ES-I3 (cell line): ENCODE results near the gene MRPL34.

ENCODE experiments used
- H3K36me3 ChIP-seq: 2 replicates; pipeline ENCODE4 v1.6.1; 2013; ENCODE audit warnings: mild to moderate bottlenecking, low read length, control low read depth, moderate library complexity; ENCODE audit not compliant: insufficient read depth
- H3K4me1 ChIP-seq: 2 replicates; pipeline ENCODE4 v1.6.1; 2013; ENCODE audit warnings: mild to moderate bottlenecking, control low read depth, low read length; ENCODE audit not compliant: insufficient read depth
- H3K9ac ChIP-seq: 2 replicates; pipeline ENCODE4 v1.6.1; 2013; ENCODE audit warnings: low read depth, mild to moderate bottlenecking, low read length, moderate library complexity
- H3K9me3 ChIP-seq: 2 replicates; pipeline ENCODE4 v1.6.1; 2013; ENCODE audit warnings: mild to moderate bottlenecking, low read length, moderate library complexity; ENCODE audit not compliant: control insufficient read depth, insufficient read depth

MRPL34 gene

GRCh38 chr19:17275441-17276175 lies 30.1 kb upstream of the MRPL34 start:
- no peaks in the 10 kb centered on the region for H3K9me3 ChIP-seq
- H3K4me1 ChIP-seq: no peaks in the 10 kb centered on the region
- peaks cover 28% of the 10 kb centered on the region for H3K36me3 ChIP-seq
- H3K9ac ChIP-seq: no peak overlapping the region

GRCh38 chr19:17279436-17279835 lies 26.2 kb upstream of the MRPL34 start:
- Histone ChIP-seq H3K4me1 (no peaks in the 10 kb centered on the region), H3K9ac (no peak overlapping the region), H3K36me3 (peaks cover 12% of the 10 kb centered on the region), H3K9me3 (no peaks in the 10 kb centered on the region)

GRCh38 chr19:17281391-17282304 lies 24.0 kb upstream of the MRPL34 start, which contains the start of gene ANKLE1:
TSS of gene ANKLE1 (plus strand) at chr19:17281901. CDS start at chr19:17281921, 20 bp downstream.
- Histone ChIP-seq H3K36me3 (peaks cover 9% of the 10 kb centered on the region), H3K9me3 (no peaks in the 10 kb centered on the region), H3K4me1 (no peaks in the 10 kb centered on the region), H3K9ac (peak within 1 kb of the TSS; percentile 49; the same call in 1 of the 2 replicates)

GRCh38 chr19:17282488-17283125 lies 23.1 kb upstream of the MRPL34 start:
- Histone ChIP-seq H3K9ac (peak overlapping the region; percentile 49; the same call in 1 of the 2 replicates), H3K36me3 (peaks cover under 1% of the 10 kb centered on the region; the same call in 1 of the 2 replicates), H3K9me3 (no peaks in the 10 kb centered on the region), H3K4me1 (no peaks in the 10 kb centered on the region)

GRCh38 chr19:17283504-17283996 lies 22.1 kb upstream of the MRPL34 start:
- Histone ChIP-seq H3K4me1 (no peaks in the 10 kb centered on the region), H3K36me3 (no peaks in the 10 kb centered on the region; the same call in 1 of the 2 replicates), H3K9me3 (no peaks in the 10 kb centered on the region), H3K9ac (no peak overlapping the region)

- Histone ChIP-seq H3K36me3 (no peaks in the 10 kb centered on the region; the same call in 1 of the 2 replicates), H3K9ac (no peak overlapping the region), H3K4me1 (no peaks in the 10 kb centered on the region), H3K9me3 (no peaks in the 10 kb centered on the region)
Observed at GRCh38 chr19:17285415-17286135, 20.1 kb upstream of the MRPL34 start.

- Histone ChIP-seq H3K9me3 (no peaks in the 10 kb centered on the region), H3K9ac (no peak overlapping the region), H3K4me1 (no peaks in the 10 kb centered on the region), H3K36me3 (no peaks in the 10 kb centered on the region; the same call in 1 of the 2 replicates)
Observed at GRCh38 chr19:17286263-17286662, 19.4 kb upstream of the MRPL34 start.

- Histone ChIP-seq H3K4me1 (no peaks in the 10 kb centered on the region), H3K9me3 (no peaks in the 10 kb centered on the region), H3K9ac (no peak overlapping the region), H3K36me3 (no peaks in the 10 kb centered on the region; the same call in 1 of the 2 replicates)
Observed at GRCh38 chr19:17286752-17287151, 18.9 kb upstream of the MRPL34 start.

GRCh38 chr19:17289489-17289888 lies 16.2 kb upstream of the MRPL34 start:
- H3K9me3 ChIP-seq: no peaks in the 10 kb centered on the region
- no peak overlapping the region; the same call in 1 of the 2 replicates for H3K9ac ChIP-seq
- no peaks in the 10 kb centered on the region; the same call in 1 of the 2 replicates for H3K4me1 ChIP-seq
- H3K36me3 ChIP-seq: no peaks in the 10 kb centered on the region; the same call in 1 of the 2 replicates

- no peaks in the 10 kb centered on the region for H3K36me3 ChIP-seq
- peak overlapping the region; percentile 45; the same call in 1 of the 2 replicates for H3K9ac ChIP-seq
- no peaks in the 10 kb centered on the region; the same call in 1 of the 2 replicates for H3K4me1 ChIP-seq
- H3K9me3 ChIP-seq: no peaks in the 10 kb centered on the region
Observed at GRCh38 chr19:17292301-17293074, 13.2 kb upstream of the MRPL34 start.

- Histone ChIP-seq H3K9ac (peak overlapping the region; percentile 53; the same call in 1 of the 2 replicates), H3K36me3 (peaks cover 6% of the 10 kb centered on the region; the same call in 1 of the 2 replicates), H3K9me3 (no peaks in the 10 kb centered on the region; the same call in 1 of the 2 replicates), H3K4me1 (no peaks in the 10 kb centered on the region; the same call in 1 of the 2 replicates)
Observed at GRCh38 chr19:17293605-17294004, 12.1 kb upstream of the MRPL34 start.

- no peaks in the 10 kb centered on the region; the same call in 1 of the 2 replicates for H3K4me1 ChIP-seq
- H3K9ac ChIP-seq: peak overlapping the region; percentile 53; the same call in 1 of the 2 replicates
- H3K9me3 ChIP-seq: no peaks in the 10 kb centered on the region; the same call in 1 of the 2 replicates
- peaks cover 6% of the 10 kb centered on the region; the same call in 1 of the 2 replicates for H3K36me3 ChIP-seq
Observed at GRCh38 chr19:17294051-17294891, 11.4 kb upstream of the MRPL34 start.
